HG02884 (cell line): Measurements from ENCODE around the gene LPP.
"Not testable (repeated sequence)": the region's sequence is repeated elsewhere in the genome, so short reads cannot be mapped to it uniquely, and the experiment has no call there.

ENCODE experiments used
- ATAC-seq: cut with Tn5 transposase; IDR thresholded peaks from one replicate; pipeline ENCODE4 v1.9.1; 2021; ENCODE audit warnings: mild to moderate bottlenecking, moderate library complexity; ENCODE audit not compliant: unreplicated experiment

The LPP gene

DNA sequence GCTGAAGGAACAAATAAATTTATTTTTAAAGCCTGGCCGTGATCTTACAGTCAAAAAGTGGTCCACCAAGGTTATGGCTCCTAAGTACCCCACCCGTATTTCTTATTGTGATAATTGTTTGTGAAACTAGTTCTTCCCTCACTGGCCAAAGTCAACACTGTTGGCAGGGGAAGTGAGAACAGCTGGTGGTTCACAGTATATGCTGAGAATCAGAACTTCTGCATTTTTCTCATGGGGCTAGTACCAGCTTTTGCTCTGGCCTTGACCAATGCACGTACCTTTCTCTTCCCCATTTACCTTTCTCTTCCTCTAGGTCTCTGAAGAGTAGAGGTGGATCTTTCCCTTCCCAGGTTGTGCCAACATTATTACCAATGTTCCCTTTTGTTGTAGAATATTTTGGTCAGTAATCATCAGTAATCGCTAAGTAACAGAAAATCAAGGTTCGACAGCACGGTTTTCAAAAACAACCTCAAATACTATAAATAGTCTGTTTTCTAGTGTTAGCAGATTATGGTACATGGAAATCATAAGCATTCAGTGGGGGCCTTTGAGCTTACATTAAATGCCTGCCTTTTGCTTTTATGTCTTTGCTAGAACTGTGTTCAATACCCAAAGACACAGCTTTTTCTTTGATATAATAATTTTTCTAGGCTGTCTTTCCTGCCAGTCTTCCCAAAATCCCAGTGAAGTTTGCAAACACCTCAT lies 268.0 kb downstream of the LPP start:
- ATAC-seq = peak; percentile 99

DNA sequence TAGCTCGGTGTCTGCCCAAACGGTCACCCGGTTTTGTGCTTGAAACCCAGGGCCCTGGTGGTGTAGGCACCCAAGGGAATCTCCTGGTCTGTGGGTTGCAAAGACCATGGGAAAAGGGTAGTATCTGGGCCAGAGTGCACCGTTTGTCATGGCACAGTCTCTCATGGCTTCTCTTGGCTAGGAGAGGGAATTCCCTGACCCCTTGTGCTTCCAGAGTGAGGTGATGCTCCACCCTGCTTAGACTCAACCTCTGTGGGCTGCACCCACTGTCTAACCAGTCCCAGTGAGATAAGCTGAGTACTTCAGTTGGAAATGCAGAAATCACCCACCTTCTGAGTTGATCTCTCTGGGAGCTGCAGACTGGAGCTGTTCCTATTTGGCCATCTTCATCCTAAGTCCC lies 274.0 kb downstream of the LPP start:
- not testable (repeated sequence) for ATAC-seq

DNA sequence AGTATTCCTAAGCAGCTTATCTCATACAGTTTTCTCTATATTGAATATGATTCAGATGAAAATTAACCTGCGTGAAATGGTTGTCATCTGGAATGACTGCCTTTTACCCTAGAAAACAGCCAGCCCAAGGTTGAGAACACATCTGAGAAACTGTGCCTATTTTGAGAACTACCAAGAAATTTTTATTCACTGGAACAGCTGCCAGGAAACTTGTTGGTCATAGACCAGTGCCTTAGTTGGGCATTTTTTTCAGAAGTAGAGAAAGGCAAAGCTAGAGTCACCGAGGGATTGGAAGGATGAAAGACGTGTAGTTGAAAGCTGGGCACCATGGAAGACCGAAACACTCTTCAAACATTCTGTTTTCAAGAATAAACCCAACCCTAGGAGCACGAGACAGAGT lies 277.1 kb downstream of the LPP start:
- no peak for ATAC-seq

DNA sequence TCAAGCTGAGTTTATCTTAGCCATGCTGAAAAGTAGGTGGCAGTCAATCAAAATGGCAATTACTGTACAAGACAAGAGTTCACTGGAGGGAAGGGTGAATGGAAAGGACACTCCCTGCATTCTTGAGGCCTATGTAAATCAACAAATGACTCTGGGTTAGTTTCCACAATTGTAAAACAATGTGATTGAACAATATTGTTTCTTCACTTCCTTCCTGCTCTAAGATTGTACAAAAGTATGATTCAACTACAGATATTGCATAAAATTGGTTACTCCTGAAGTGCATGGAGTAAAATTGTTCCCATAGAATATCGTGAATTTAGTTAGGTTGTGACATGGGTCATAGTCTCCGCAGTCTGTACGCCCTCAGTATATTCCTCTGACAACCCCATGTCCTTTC lies 277.6 kb downstream of the LPP start:
- ATAC-seq = no peak

DNA sequence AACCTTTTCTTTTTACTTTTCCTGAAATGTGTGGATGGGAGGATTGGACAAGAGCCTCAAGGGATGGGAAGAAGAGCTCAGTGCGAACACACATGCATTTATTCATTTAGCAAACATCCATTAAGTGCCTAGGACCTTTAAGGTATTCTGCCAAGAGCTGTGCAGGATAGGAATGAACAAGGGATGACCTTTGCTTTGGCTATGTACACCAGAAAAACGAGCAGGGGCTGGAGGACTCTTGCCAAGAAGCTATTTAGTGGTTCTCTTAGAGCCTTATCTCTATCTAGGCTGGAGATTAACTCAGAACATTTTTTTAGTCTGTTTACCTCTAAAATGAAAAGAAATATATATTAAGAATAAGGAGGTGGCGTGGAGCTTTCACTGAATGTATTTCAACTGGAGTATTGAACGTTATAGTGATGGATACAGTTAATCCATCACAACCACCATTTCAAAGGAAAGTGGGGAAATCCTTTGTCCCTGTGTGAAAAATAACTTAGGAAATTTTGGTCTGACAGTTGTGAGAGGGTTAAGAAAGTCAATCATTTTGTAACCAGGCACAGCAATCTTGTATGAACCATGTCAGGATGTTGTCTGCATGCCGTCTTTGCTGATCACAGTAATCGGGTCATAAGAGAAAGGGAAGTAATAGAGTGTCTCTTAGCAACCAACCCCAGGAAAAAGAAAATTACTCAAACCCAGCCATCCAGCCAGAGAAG lies 279.0 kb downstream of the LPP start:
- ATAC-seq = no peak

DNA sequence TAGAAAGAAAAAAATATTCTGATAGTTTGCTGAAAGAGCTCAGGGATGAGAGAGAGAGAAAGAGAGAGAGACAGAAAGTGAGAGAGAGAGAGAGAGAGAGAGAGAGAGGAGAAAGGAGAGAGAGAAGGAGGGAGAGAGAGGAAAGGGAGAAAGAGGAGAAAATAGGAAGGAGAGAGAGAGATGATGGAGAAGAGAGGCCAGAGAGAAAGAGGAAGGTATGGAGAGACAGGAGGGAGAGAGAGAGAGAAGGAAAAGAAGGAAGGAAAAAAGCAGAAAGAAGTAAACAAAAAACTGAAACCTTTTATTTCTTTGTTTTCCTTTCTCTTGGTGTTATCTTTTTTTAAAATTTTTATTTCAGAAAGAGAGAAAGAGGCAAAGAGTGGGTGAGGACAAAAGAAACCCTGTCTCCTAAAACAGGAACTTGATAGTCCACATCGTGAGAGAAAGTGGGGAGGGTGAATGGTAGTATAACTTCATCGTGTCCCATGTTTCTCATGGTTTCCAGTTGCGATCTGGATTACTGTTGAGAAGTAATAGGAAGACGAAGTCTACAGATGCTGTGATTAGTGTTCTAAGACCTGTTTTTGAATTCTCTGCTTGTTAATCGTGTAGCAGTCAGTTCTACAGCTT lies 279.7 kb downstream of the LPP start:
- ATAC-seq = no peak

DNA sequence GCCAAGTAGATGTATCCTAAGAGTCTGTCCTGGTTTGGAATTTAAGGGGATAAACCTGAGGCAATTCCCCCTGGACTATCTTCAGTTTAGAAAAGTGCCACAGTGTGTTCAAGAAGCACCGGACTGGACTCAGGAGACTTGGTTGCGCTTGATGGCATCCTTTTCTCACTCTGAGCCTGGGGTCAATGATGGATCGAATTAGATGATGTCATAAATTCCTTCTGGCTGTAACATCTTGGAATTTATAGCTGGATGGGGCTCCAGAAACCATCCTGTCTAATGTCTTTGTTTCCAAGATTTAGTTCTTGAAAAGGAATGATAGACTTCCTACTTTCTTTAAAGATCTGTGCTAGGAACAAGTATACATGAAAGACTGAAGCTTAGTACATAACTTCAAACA lies 280.6 kb downstream of the LPP start:
- ATAC-seq = no peak

DNA sequence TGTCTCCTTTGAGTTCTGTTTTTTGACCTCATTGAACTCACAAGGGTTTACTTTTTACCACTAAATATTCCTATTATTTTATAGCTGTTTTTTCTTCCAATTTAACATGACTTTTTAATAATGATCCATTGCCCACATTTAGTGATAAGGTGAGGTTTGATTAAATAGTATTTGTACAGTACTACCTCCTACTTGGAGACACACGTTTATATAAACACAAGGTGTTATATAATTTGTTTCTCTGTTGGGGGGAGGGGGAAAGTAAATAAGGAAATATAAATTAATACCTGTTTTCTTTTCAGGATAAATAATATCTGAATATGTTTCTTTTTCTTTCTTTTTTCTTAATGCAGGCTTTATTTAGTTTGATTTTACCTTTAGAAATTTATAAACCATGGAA lies 281.3 kb downstream of the LPP start:
- no peak for ATAC-seq

DNA sequence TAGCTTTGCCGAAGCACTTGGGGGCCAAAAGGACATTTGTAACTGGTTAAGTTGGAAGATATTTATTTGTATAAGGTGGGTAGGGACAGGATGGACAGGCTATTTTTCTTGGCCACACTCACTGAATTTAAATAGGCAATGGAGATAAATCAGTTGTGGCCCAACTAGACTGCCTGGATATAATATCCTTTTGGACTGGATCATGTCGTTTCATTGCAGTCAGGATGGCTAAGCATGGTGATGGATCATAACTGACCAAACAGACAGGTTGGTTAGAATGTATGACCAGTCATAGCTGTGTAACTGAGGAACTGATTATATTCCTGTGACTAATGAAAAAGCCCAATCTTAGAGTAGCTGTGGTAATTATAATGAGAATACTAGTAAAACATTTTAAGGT lies 284.0 kb downstream of the LPP start:
- no peak for ATAC-seq

DNA sequence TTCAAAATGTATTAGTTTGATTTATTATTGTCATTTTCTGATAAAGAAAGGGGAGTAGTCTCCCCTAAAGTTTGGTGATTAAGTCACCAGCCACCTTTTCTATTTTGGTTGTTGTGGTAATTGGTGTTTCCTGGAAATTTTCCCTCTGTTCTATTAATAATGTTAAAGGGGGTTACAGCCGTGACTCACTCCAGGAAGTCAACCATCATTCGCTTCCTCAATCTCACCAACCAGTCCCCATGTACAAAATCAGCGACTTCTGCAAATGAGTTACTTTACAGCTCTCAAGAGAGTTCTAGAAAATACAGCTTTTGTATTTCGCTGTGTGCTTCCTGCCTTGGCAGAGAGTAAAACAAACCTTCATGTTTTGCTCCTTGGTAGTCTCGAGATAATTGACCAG lies 285.1 kb downstream of the LPP start:
- peak; percentile 86 for ATAC-seq

DNA sequence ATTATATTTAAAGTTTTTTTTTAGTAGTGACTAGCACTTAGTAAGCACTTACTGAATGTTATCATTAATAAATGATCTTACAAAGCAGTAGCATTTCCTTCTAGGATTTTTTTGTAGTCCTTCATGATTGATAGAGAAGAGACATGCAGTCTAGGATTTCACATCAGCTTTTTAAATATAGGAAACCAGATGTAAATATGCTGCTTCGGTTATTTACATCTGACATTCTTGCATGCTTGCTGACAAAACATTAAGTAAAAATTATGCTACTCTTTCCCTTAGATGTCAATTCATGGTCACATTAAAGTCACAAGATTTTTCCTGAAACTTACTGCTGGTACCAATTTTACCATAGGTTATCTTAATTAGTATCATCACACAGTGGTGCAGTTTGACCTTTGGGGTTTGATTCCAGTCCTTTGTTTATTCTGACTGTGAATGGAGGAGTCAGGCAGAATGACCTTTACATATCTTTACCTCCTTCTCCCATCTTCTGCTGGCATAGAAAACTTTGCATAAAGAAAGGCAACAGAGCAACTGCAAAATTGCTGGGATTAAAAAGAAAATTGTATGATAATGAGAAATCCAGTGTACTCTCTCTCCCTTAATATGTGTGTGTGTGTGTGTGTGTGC lies 286.5 kb downstream of the LPP start:
- no peak for ATAC-seq

DNA sequence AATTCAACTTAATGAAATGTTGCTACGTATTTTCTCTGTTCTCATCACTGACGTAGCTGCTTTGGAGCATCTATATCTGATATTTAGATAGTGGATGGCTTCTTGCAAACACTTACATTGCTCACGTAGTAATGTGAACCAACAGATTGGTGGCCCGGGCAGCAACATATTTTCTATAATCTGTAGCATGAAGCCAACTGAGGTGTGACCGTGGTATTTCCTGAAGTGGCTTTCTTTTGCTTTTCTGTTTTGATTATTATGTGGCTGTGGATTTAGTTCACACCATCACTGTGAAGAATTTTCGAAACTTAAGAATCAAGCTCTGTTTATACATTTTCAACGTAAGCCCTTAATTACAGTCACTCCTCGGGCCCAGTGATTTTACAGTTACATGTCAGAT lies 288.5 kb downstream of the LPP start:
- no peak for ATAC-seq

DNA sequence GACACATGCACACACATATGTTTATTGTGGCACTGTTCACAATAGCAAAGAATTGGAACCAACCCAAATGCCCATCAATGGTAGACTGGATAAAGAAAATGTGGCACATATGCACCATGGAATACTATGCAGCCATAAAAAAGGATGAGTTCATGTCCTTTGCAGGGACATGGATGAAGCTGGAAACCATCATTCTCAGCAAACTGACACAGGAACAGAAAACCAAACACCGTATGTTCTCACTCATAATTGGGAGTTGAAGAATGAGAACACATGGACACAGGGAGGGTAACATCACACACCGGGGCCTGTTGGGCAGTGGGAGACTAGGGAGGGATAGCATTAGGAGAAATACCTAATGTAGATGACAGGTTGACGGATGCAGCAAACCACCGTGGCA lies 291.2 kb downstream of the LPP start:
- ATAC-seq = not testable (repeated sequence)

DNA sequence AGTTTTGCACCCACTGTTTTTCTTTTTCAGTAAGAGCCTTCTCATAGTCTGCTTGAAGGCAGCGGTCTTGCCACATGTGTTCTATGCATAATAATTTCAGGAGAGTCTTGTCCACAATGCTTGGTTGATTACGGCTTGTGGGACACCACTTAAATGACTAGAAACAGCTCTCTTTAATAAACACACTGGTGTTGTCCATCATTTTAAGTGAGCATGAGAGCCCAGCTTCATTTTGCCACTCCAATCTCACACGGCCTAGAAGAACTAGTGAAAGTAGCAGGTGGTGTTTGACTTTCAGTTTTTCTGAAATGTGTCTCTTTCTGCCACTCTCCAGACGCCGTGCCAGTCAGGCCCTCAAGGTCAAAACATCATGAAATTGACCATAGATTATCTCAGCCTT lies 292.1 kb downstream of the LPP start:
- peak; percentile 73 for ATAC-seq

DNA sequence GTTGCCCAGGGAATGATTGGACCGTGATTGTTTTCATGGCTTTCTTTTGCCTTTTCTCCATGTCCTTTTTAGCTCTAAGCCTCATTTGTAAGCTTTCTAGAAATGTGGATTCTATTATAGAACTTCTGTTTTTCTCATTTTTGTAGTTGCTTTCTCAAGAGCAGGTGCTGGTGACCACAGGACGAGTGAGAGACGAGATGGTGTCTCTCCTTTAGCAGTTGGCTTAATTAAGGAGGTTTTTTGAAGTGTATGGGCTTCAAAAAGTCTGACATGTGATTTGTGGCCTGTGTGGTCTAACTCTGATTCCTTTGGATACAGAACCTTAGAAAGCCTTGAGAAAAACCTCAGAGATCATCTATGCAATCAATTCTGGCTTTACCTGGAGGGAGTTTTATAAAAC lies 292.8 kb downstream of the LPP start:
- peak; percentile 49 for ATAC-seq

DNA sequence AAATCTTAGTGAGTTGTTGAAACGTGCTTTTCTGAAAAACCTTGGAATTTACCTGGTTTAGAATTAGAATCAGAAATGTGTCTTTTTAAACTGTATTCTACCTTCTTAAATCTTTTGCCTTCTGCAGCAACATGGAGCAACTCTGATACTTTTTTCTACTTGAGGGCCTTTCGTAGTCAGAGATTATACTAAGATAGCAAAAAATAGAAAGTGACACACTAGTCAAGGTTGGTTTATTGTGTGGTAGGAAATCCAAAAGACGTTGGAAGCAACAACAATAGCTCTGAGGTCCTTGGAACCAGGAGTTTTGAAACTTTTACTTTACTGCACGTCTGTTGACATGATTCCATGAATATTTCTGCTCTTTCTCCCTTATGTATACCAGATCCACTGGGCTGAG lies 294.9 kb downstream of the LPP start:
- ATAC-seq = no peak

DNA sequence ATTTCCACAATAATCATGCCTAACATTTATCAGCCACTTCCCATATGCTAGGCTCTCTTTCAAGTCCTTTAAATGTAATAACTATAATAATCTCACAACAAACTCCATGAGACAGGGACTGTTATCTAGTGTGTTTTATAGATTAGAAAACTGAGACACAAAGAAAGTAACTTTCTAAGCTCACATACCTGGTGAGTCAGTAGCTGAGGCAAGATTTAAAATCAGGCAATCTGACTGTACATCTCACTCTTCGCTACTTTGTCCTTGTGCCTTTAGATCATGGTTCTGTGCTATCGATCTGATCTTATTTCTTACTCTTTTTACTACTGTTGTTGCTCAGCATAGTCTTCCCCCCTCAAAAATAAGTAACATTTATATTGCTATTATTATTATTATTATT lies 295.5 kb downstream of the LPP start:
- ATAC-seq = no peak

DNA sequence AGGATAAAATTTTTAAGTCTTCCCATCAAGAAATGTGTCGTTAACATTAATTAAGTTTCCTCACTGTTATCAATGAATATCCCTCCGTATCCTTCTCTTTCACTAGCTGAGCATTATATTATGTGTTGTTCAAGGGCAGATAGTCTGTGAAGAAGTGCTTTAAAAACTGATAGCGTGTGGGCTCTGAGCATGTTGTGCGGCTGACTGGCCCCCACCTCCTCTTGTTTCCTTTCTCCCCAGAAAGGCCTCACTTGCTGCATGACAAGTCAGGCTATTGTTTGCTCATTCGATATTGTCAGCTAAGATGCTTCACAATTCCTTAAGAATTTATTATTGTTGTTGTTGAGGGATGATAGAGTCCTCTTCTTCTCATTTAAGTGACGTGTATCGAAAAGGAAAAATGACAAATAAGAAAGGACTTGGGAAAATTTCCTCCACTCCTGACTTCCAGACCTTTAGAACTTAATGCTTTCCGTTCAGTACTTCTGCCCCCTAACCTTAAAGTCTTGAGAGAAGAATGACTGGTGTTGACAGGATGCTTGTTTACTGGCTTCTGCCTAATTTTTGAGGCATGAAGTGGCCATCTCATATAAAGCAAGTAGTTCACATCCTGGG lies 298.3 kb downstream of the LPP start:
- no peak for ATAC-seq

DNA sequence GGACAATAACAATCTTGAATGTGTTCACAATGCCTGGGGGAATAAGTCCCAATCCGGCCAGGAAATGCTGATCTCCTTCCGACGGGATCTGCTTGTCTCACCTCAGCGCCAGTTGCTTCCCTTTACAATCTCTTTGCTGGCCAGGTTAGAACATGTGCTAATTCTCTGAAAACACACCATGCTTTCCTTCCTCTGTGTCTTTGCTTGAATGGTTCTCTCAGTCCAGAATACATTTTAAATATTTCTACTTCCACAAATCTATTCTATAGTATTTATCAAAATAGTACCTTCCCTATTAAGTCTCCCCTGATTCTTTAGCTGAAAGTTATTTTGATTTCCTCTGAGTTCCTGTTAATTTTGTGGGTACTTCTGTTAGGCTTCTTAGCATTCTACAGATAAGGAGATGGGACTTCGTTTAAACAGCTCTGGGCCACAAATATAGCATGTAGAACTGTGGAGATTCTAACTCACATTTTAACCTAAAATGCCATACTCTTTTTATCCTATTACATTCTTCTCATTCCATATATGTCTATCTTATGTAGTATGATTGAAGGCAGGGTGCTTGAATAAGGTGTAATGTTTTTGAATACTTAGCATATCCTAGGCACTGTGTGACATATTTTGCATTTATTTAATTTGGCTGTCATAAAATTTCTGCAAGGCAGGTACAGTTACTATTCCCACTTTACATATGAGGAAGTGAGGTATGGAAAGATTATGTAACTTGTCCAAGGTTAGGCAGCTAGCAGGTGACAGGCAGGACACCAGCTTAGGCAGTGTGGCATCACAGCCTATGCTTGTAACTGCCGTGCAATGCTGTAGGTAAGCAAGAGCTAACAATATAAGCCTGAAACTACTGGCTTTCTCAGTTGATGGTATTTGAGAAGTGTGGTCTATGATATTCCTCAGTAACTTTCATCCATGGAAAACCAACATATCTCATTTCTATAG lies 299.8 kb downstream of the LPP start:
- no peak for ATAC-seq

DNA sequence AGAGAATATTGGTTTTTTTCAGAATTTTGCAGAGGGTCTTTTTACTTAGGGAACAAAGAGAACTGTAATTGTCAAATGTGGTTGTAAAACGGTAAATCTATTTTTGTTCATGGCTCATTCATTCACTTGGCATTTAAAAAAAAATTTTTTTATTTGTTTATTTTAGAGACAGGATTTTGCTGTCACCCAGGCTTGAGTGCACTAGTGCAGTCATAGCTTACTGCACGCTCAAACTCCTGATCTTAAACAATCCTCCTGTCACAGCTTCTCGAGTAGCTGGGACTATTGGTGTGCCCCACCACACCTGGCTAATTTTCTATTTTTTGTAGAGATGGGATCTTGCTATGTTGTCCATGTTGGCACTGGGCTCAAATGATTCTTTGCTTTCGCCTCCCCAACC lies 301.8 kb downstream of the LPP start:
- ATAC-seq = no peak
